ENCODE data around the gene PCBP3.
"Not testable (repeated sequence)": the region's sequence is repeated elsewhere in the genome, so short reads cannot be mapped to it uniquely, and the experiment has no call there.

GRCh38 chr21:45952527-45952926 lies 309.0 kb downstream of the PCBP3 start:
- not testable (repeated sequence) for TF ChIP-seq RBFOX2 (IDR thresholded peaks at IDR 0.05; ENCODE audit: low read depth, low read length); ZMAT3 (CRISPR knock-in tag; conservative IDR thresholded peaks at IDR 0.05); EZH2 (conservative IDR thresholded peaks at IDR 0.05; ENCODE audit: low read depth, low read length)

Data from HepG2 (cell line).